Mammary epithelial cell (primary cell): ENCODE measurements around the gene C1orf52.

Source experiments
- EZH2 ChIP-seq: IDR thresholded peaks from 2 replicates; pipeline ENCODE4 v1.6.1; 2012; ENCODE audit warnings: low read length, inconsistent platforms, borderline replicate concordance
- TF ChIP-seq, protein P1 (sequence below), 2 donors: IDR thresholded peaks in 1 of 2; conservative IDR thresholded peaks in 1 of 2; 2 replicates each; pipeline ENCODE4 v1.5.1; 2011 to 2012; ENCODE audit warnings: inconsistent platforms in 2 of 2, low read length in 2 of 2, mild to moderate bottlenecking in 2 of 2, control low read depth in 1 of 2, low read depth in 1 of 2; ENCODE audit not compliant: insufficient read depth in 1 of 2; ENCODE audit errors: extremely low read depth in 1 of 2

DNA sequence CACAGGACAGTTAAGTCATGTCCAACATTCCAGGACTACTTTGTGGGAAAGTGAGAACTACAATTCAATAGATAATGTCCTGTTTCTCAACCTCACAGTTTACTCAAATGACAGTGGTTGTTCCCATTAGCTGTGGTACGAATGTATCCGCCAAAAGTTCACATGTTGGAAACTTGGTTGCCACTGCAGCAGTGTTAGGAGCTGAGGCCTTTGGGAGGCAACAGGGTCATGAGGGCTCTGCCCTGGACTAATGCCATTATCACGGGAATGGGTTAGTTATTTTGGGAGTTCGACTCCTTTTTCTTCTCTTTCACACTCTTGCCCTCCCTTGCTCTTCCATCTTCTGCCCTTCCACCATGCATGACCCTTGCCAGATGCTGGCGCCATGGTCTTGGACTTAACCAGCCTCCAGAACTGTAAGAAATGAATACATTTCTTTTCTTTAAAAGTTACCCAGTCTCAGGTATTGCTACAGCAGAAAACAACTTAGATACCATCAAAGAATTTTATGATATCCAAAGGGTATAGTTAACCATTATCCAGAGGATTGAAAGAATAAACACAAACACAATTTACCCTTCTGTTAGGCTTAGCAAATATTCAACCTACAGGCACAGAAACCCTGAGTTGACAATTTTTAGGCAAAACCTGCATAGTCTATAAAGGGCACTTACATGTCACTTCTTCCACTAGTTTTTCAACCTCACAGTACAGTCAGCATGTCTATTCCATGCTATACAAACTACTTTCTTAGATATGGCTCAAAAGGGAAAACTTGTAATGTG lies 9.5 kb upstream of the C1orf52 start:
- TF ChIP-seq, protein P1, sequence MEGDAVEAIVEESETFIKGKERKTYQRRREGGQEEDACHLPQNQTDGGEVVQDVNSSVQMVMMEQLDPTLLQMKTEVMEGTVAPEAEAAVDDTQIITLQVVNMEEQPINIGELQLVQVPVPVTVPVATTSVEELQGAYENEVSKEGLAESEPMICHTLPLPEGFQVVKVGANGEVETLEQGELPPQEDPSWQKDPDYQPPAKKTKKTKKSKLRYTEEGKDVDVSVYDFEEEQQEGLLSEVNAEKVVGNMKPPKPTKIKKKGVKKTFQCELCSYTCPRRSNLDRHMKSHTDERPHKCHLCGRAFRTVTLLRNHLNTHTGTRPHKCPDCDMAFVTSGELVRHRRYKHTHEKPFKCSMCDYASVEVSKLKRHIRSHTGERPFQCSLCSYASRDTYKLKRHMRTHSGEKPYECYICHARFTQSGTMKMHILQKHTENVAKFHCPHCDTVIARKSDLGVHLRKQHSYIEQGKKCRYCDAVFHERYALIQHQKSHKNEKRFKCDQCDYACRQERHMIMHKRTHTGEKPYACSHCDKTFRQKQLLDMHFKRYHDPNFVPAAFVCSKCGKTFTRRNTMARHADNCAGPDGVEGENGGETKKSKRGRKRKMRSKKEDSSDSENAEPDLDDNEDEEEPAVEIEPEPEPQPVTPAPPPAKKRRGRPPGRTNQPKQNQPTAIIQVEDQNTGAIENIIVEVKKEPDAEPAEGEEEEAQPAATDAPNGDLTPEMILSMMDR (conservative IDR thresholded peaks at IDR 0.05 in 1 of 2, IDR thresholded peaks at IDR 0.05 in 1 of 2; ENCODE audit: extremely low read depth in 1 of 2, insufficient read depth in 1 of 2, low read depth in 1 of 2, low read length in 2 of 2) = no peak
- no peak for TF ChIP-seq EZH2
